ENCODE measurements around the gene VAMP1. TPM values are rescaled to one million over a fixed set of nuclear protein-coding genes. Genes with fewer than 3 reads are reported as not detected.
A peak's percentile ranks its signal among the peaks of the same experiment; 100 is the strongest.
"Not testable (repeated sequence)": the region's sequence is repeated elsewhere in the genome, so short reads cannot be mapped to it uniquely, and the experiment has no call there.

Gene VAMP1
- total RNA-seq, 4 donors from 2014 or later, result 7.5 to 25.9 (median 12.8) TPM

DNA sequence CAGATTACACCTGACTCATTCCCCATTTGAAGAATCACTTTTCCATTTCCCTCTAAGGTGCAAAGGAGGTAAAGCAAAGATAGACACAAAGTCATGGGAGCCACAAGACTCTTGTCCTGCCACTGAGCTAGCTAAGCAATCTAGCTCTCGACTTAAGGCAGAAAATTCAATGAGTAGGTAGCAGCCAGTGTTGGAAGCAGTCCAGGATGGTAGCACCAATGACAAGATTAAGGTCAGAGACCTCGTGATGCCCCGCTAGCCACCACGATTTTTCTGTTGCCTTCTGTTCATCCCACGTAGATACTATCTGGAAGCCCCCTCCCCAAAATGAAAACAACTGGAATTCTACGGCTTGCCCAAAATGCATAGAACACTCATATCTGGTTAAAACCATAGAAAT, 1.4 kb downstream of the VAMP1 start:
- TF ChIP-seq, protein P1, sequence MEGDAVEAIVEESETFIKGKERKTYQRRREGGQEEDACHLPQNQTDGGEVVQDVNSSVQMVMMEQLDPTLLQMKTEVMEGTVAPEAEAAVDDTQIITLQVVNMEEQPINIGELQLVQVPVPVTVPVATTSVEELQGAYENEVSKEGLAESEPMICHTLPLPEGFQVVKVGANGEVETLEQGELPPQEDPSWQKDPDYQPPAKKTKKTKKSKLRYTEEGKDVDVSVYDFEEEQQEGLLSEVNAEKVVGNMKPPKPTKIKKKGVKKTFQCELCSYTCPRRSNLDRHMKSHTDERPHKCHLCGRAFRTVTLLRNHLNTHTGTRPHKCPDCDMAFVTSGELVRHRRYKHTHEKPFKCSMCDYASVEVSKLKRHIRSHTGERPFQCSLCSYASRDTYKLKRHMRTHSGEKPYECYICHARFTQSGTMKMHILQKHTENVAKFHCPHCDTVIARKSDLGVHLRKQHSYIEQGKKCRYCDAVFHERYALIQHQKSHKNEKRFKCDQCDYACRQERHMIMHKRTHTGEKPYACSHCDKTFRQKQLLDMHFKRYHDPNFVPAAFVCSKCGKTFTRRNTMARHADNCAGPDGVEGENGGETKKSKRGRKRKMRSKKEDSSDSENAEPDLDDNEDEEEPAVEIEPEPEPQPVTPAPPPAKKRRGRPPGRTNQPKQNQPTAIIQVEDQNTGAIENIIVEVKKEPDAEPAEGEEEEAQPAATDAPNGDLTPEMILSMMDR (IDR thresholded peaks at IDR 0.05), result no peak
- TF ChIP-seq POLR2A (IDR thresholded peaks at IDR 0.05), result peak in 1 of 2 donors; percentile 7
- Histone ChIP-seq H3K27me3 (no peaks in the 10 kb centered on the region), H3K9me3 (no peaks in the 10 kb centered on the region), H3K27ac (no peak overlapping the region), H3K36me3 (peaks cover 9 to 14% of the 10 kb centered on the region in 2 donors), H3K4me1 (peaks cover 7 to 21% of the 10 kb centered on the region in 2 donors), H3K4me3 (replicated peaks in 1 of 3) (no peak overlapping the region)
- WGBS, 2 donors, result 59 to 60% methylated on average over 6 of the region's 6 CpGs
- intact Hi-C loops (cut with DNase I), result loop anchor here (5.0 kb wide), 2 partner anchors 68 to 142 kb away; no protein-coding TSS in a partner anchor
- DNase-seq, result peak in 1 of 2 donors; percentile 35

DNA sequence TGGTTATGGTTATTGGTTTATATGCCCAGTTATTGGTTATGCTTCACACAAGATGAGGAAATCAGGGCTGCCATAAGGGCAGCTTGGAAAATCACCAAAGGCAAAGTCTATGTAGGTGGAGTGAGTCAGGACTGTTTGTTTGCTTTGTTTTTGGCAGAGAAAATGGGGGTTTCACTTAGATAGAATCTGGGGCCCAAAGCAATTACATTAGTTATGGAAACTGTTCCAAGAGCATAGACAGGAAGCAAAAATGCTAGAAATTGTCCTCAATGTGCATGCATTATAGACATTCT, 2.2 kb downstream of the VAMP1 start:
- intact Hi-C loops (cut with DNase I), result loop anchor here (5.0 kb wide), 2 partner anchors 69 to 141 kb away; no protein-coding TSS in a partner anchor
- no peaks in the 10 kb centered on the region for H3K9me3 ChIP-seq
- peaks cover 15 to 23% of the 10 kb centered on the region in 2 donors for H3K36me3 ChIP-seq
- no peak for TF ChIP-seq POLR2A (IDR thresholded peaks at IDR 0.05)
- TF ChIP-seq, protein P1 (IDR thresholded peaks at IDR 0.05), result no peak
- H3K27ac ChIP-seq, result no peak overlapping the region
- H3K27me3 ChIP-seq, result no peaks in the 10 kb centered on the region
- no peak overlapping the region for H3K4me3 ChIP-seq (replicated peaks in 1 of 3)
- H3K4me1 ChIP-seq, result peaks cover 7 to 21% of the 10 kb centered on the region in 2 donors
- no peak for DNase-seq

DNA sequence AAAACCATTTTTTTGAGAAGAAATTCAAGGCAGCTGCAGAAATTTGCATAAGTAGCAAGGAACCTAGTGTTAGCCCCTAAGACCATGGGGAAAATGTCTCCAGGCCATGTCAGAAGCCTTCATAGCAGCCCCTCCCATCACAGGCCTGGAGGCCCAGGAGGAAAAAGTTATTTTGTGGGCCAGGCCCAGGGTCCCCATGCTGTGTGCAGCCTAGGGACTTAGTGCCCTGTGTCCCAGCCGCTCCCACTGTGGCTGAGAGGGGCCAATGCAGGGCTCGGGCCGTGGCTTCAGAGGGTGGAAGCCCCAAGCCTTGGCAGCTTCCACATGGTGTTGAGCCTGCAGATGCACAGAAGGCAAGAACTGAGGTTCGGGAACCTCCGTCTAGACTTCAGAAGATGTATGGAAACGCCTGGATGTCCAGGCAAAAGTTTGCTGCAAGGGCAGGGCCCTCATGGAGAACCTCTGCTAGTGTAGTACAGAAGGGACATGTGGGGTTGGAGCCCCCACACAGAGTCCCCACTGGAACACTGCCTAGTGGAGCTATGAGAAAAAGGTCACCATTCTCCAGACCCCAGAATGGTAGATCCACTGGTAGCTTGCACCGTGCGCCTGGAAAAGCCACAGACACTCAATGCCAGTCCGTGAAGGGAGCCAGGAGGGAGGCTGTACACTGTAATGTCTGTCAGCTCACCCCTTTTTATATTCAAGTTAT, 2.8 kb downstream of the VAMP1 start:
- Histone ChIP-seq H3K36me3 (peaks cover 20 to 26% of the 10 kb centered on the region in 2 donors), H3K4me1 (peaks cover 7 to 21% of the 10 kb centered on the region in 2 donors)
- not testable (repeated sequence) for H3K27me3 ChIP-seq; H3K9me3 ChIP-seq; DNase-seq; H3K4me3 ChIP-seq (replicated peaks in 1 of 3); H3K27ac ChIP-seq
- 95 to 99% methylated on average over 8 to 9 of the region's 9 CpGs for WGBS, 2 donors
- intact Hi-C loops (cut with DNase I), result loop anchor here (2.0 to 5.0 kb wide), 3 partner anchors 45 to 140 kb away; no protein-coding TSS in a partner anchor

DNA sequence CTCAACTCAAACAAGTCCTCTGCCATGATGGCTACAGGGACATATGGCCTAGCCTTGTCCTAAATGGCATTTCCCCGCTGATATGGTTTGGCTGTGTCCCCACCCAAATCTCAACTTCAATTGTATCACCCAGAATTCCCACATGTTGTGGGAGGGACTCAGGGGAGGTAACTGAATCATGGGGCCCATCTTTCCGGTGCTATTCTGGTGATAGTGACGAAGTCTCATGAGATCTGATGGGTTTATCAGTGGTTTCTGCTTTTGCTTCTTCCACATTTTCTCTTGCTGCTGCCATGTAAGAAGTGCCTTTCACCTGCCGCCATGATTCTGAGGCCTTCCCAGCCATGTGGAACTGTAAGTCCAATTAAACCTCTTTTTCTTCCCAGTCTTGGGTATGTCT, 3.7 kb downstream of the VAMP1 start:
- Histone ChIP-seq H3K36me3 (peaks cover 29 to 35% of the 10 kb centered on the region in 2 donors), H3K4me1 (peaks cover 7 to 21% of the 10 kb centered on the region in 2 donors)
- not testable (repeated sequence) for H3K4me3 ChIP-seq (replicated peaks in 1 of 3); DNase-seq; H3K27me3 ChIP-seq; H3K9me3 ChIP-seq; H3K27ac ChIP-seq
- WGBS, 2 donors, result 86 to 94% methylated on average over 4 of the region's 4 CpGs
- intact Hi-C loops (cut with DNase I), result loop anchor here (2.0 to 5.0 kb wide), 3 partner anchors 44 to 139 kb away; no protein-coding TSS in a partner anchor

DNA sequence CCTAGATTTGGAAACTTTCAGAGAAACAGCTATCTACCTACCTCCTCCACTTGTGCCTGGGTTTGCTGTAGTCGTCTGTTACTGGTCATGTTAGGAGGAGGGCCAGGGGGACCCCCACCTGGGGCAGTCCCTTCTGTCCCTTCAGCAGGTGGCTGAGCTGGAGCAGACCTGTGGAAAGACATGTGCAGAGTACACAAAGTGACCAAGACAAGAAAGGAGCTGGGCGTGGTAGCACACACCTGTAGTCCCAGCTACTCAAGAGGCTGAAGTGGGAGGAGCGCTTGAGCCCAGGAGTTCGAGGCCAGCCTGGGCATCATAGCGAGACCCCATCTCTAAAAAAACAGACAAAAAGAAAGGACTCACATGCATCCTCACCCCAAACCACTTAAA, 4.3 kb downstream of the VAMP1 start:
- intact Hi-C loops (cut with DNase I), result loop anchor here (2.0 to 5.0 kb wide), 3 partner anchors 43 to 139 kb away; no protein-coding TSS in a partner anchor
- no peak overlapping the region for H3K4me3 ChIP-seq (replicated peaks in 1 of 3)
- no peak for DNase-seq
- WGBS, 2 donors, result 89 to 90% methylated on average over 5 of the region's 5 CpGs
- TF ChIP-seq, protein P1 (IDR thresholded peaks at IDR 0.05), result no peak
- TF ChIP-seq POLR2A (IDR thresholded peaks at IDR 0.05), result no peak
- no peaks in the 10 kb centered on the region for H3K9me3 ChIP-seq
- no peaks in the 10 kb centered on the region for H3K27me3 ChIP-seq
- peaks cover 34 to 41% of the 10 kb centered on the region in 2 donors for H3K36me3 ChIP-seq
- no peak overlapping the region for H3K27ac ChIP-seq
- H3K4me1 ChIP-seq, result peaks cover 7 to 21% of the 10 kb centered on the region in 2 donors

DNA sequence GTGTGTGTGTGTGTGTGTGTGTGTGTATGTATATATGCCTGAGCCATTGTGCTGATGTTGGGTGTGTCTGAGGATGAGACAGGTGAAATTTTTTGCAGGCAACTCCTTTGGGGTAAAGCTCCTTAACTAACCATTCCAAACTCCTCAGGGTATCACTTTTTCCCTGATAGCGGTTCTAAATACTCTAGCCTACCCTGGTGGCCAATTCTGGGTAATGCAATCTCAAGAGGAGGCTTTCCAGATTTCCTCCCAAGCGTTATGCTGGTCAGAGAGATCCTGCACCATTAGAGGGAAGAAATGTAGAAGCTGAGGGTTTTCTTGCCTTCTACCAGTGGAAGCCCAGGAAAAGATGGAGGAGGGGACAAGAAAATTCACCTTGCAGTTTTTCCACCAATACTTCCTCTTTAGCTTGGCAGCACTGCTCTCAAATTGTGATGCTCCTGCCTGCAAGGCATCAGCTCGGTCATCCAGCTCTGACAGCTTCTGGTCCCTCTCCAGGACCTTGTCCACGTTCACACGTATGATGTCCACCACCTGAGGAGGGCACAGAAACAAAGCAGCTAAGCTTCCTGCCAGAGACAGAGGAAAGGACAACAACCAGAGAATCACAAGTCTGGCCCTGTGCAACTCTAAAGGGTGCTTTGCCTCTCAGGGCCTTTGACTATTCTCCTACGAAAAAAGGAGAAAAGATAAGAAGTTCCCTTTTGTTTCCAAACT, 4.9 kb downstream of the VAMP1 start:
- TF ChIP-seq POLR2A (IDR thresholded peaks at IDR 0.05), result no peak
- TF ChIP-seq, protein P1 (IDR thresholded peaks at IDR 0.05), result peak; percentile 65 to 98 (median 90)
- peaks cover 34 to 46% of the 10 kb centered on the region in 2 donors for H3K36me3 ChIP-seq
- intact Hi-C loops (cut with DNase I), result loop anchor here (2.0 to 5.0 kb wide), 3 partner anchors 43 to 138 kb away; no protein-coding TSS in a partner anchor
- no peak overlapping the region for H3K4me3 ChIP-seq (replicated peaks in 1 of 3)
- 44 to 54% methylated on average over 6 of the region's 6 CpGs for WGBS, 2 donors
- H3K27me3 ChIP-seq, result no peaks in the 10 kb centered on the region
- no peaks in the 10 kb centered on the region for H3K9me3 ChIP-seq
- H3K27ac ChIP-seq, result no peak overlapping the region
- peak; percentile 60 to 62 for DNase-seq
- H3K4me1 ChIP-seq, result peaks cover 7 to 21% of the 10 kb centered on the region in 2 donors
